Sigmoid colon (tissue), 4 donors: Measurements from ENCODE around the gene CSRNP2.

Experiments used
- EP300 ChIP-seq, 4 donors: sonication (generic); formaldehyde crosslinking; IDR thresholded peaks; one replicate each; pipeline ENCODE4 v1.6.1; 2017; ENCODE audit warnings: antibody characterized with exemption in 4 of 4
- POLR2A ChIP-seq, 2 donors: fragments of 450-650 bp; IDR thresholded peaks; one replicate each; pipeline ENCODE4 v1.6.1; 2016; ENCODE audit warnings: antibody characterized with exemption in 2 of 2, mild to moderate bottlenecking in 2 of 2, moderate library complexity in 2 of 2
- POLR2AphosphoS5 ChIP-seq, 4 donors: sonication (generic); formaldehyde crosslinking; IDR thresholded peaks; one replicate each; pipeline ENCODE4 v1.6.1; 2017; ENCODE audit warnings: antibody characterized with exemption in 4 of 4
- TF ChIP-seq, protein P1 (sequence below), 4 experiments: fragments of 450-650 bp in 3 of 4; fragments of 200-600 bp in 1 of 4; IDR thresholded peaks; one replicate each; pipeline ENCODE4 v1.5.1; 2016 to 2019; ENCODE audit warnings: antibody characterized with exemption in 4 of 4, mild to moderate bottlenecking in 3 of 4, moderate library complexity in 2 of 4

GRCh38 chr12:51011955-51012354 is 71.4 kb downstream of the CSRNP2 start:
- TF ChIP-seq POLR2A (IDR thresholded peaks at IDR 0.05) (no peak), POLR2AphosphoS5 (IDR thresholded peaks at IDR 0.05) (no peak), EP300 (IDR thresholded peaks at IDR 0.05) (no peak)
- TF ChIP-seq, protein P1, sequence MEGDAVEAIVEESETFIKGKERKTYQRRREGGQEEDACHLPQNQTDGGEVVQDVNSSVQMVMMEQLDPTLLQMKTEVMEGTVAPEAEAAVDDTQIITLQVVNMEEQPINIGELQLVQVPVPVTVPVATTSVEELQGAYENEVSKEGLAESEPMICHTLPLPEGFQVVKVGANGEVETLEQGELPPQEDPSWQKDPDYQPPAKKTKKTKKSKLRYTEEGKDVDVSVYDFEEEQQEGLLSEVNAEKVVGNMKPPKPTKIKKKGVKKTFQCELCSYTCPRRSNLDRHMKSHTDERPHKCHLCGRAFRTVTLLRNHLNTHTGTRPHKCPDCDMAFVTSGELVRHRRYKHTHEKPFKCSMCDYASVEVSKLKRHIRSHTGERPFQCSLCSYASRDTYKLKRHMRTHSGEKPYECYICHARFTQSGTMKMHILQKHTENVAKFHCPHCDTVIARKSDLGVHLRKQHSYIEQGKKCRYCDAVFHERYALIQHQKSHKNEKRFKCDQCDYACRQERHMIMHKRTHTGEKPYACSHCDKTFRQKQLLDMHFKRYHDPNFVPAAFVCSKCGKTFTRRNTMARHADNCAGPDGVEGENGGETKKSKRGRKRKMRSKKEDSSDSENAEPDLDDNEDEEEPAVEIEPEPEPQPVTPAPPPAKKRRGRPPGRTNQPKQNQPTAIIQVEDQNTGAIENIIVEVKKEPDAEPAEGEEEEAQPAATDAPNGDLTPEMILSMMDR (IDR thresholded peaks at IDR 0.05), result no peak
